ENCODE measurements around the gene THTPA. TPM values are rescaled to one million over a fixed set of nuclear protein-coding genes. Genes with fewer than 3 reads are reported as not detected.

THTPA gene
- total RNA-seq, 1 donor from 2014 or later, result 13.5 TPM

Other genes with a start within 250 kb of the THTPA start
- gene BCL2L2, start 249.4 kb upstream of the THTPA start, total RNA-seq, result 10.2 and 14.7 TPM in 2 replicates
- 60.8 and 80.0 TPM in 2 replicates for gene PABPN1, start 234.8 kb upstream of the THTPA start, total RNA-seq
- 1.2 and 33.0 TPM in 2 replicates for gene SLC22A17, start 203.4 kb upstream of the THTPA start, total RNA-seq
- gene EFS, start 191.1 kb upstream of the THTPA start, total RNA-seq, result 0.17 and 0.50 TPM in 2 replicates
- gene IL25, start 183.5 kb upstream of the THTPA start, total RNA-seq, result not detected in 2 replicates
- not detected in 2 replicates for gene CMTM5, start 179.2 kb upstream of the THTPA start, total RNA-seq
- not detected in 2 replicates for gene MYH6, start 148.0 kb upstream of the THTPA start, total RNA-seq
- gene MYH7, start 120.6 kb upstream of the THTPA start, total RNA-seq, result under 0.01 TPM in 1 of 2 replicates, not detected in the other
- 41.5 and 53.0 TPM in 2 replicates for gene NGDN, start 86.6 kb upstream of the THTPA start, total RNA-seq
- gene ZFHX2, start 4.5 kb upstream of the THTPA start, total RNA-seq, result 0.69 and 1.8 TPM in 2 replicates
- 51.2 and 55.9 TPM in 2 replicates for gene AP1G2, start 11.5 kb downstream of the THTPA start, total RNA-seq
- gene JPH4, start 22.5 kb downstream of the THTPA start, total RNA-seq, result not detected in 2 replicates
- under 0.01 TPM in 1 of 2 replicates, not detected in the other for gene DHRS2, start 80.1 kb downstream of the THTPA start, total RNA-seq

Data from renal cortical epithelial cell (primary cell).